ENCODE measurements around the gene WDR3.

DNA sequence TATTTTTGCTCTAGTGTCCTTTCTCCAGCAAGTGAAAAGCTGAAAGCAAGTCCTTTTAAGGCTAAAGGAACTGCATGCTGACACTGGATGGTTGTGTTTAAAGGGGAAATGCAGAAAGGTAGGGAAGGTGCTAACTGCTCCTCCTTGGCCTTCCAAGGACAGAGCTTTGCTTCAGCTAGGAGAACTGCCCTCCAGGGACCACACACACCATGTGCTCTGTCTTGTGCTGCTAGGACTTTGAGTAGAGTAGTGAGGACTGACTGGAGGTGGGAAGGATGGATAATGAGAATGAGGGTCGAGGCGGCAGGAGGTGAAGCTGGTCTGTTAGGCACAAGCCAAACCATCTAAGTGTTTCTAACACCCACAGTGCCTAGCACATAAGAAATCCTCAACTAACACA, 77.9 kb downstream of the WDR3 start:
- TF ChIP-seq POLR2AphosphoS5 (IDR thresholded peaks at IDR 0.05) = no peak
- TF ChIP-seq, protein P1, sequence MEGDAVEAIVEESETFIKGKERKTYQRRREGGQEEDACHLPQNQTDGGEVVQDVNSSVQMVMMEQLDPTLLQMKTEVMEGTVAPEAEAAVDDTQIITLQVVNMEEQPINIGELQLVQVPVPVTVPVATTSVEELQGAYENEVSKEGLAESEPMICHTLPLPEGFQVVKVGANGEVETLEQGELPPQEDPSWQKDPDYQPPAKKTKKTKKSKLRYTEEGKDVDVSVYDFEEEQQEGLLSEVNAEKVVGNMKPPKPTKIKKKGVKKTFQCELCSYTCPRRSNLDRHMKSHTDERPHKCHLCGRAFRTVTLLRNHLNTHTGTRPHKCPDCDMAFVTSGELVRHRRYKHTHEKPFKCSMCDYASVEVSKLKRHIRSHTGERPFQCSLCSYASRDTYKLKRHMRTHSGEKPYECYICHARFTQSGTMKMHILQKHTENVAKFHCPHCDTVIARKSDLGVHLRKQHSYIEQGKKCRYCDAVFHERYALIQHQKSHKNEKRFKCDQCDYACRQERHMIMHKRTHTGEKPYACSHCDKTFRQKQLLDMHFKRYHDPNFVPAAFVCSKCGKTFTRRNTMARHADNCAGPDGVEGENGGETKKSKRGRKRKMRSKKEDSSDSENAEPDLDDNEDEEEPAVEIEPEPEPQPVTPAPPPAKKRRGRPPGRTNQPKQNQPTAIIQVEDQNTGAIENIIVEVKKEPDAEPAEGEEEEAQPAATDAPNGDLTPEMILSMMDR (IDR thresholded peaks at IDR 0.05) = no peak
- no peak for TF ChIP-seq POLR2A (IDR thresholded peaks at IDR 0.05)

Data from breast epithelium (tissue), 3 donors.